ENCODE measurements around the gene DBX2. TPM values are rescaled to one million over a fixed set of nuclear protein-coding genes. Genes with fewer than 3 reads are reported as not detected.

Gene DBX2
- total RNA-seq, 4 donors from 2014 or later = 0.12 to 3.8 (median 0.81) TPM

GRCh38 chr12:45076417-45077026 lies 25.6 kb upstream of the DBX2 start:
- ATAC-seq (ENCODE audit: low FRiP score) (no peak), DNase-seq (ENCODE audit: low spot score) (no peak)
- no peak for TF ChIP-seq CTCF (IDR thresholded peaks at IDR 0.05)

GRCh38 chr12:45075587-45076282 lies 24.8 kb upstream of the DBX2 start:
- no peak for TF ChIP-seq CTCF (IDR thresholded peaks at IDR 0.05)
- DNase-seq (ENCODE audit: low spot score) (no peak), ATAC-seq (ENCODE audit: low FRiP score) (no peak)

GRCh38 chr12:45065125-45065626 lies 14.3 kb upstream of the DBX2 start:
- DNase-seq (ENCODE audit: low spot score) = no peak
- ATAC-seq (ENCODE audit: low FRiP score) = no peak

GRCh38 chr12:45060976-45061375 lies 10.1 kb upstream of the DBX2 start:
- ATAC-seq (ENCODE audit: low FRiP score) = no peak
- no peak for TF ChIP-seq CTCF (IDR thresholded peaks at IDR 0.05)
- DNase-seq (ENCODE audit: low spot score) = no peak

More at GRCh38 chr12:45065125-45065626, 14.3 kb upstream of the DBX2 start:
- TF ChIP-seq CTCF (IDR thresholded peaks at IDR 0.05) = no peak

GRCh38 chr12:45051572-45052125 lies 750 bp upstream of the DBX2 start:
- DNase-seq (ENCODE audit: low spot score) (no peak), ATAC-seq (ENCODE audit: low FRiP score) (no peak)
- TF ChIP-seq CTCF (IDR thresholded peaks at IDR 0.05) = no peak

- TF ChIP-seq CTCF (IDR thresholded peaks at IDR 0.05) = no peak
- ATAC-seq (ENCODE audit: low FRiP score) (no peak), DNase-seq (ENCODE audit: low spot score) (no peak)
These were observed 768 bp downstream of the DBX2 start for GRCh38 chr12:45049912-45050750.
